ENCODE data around the gene KCNC4.
A peak's percentile ranks its signal among the peaks of the same experiment; 100 is the strongest.

Gene KCNC4

DNA sequence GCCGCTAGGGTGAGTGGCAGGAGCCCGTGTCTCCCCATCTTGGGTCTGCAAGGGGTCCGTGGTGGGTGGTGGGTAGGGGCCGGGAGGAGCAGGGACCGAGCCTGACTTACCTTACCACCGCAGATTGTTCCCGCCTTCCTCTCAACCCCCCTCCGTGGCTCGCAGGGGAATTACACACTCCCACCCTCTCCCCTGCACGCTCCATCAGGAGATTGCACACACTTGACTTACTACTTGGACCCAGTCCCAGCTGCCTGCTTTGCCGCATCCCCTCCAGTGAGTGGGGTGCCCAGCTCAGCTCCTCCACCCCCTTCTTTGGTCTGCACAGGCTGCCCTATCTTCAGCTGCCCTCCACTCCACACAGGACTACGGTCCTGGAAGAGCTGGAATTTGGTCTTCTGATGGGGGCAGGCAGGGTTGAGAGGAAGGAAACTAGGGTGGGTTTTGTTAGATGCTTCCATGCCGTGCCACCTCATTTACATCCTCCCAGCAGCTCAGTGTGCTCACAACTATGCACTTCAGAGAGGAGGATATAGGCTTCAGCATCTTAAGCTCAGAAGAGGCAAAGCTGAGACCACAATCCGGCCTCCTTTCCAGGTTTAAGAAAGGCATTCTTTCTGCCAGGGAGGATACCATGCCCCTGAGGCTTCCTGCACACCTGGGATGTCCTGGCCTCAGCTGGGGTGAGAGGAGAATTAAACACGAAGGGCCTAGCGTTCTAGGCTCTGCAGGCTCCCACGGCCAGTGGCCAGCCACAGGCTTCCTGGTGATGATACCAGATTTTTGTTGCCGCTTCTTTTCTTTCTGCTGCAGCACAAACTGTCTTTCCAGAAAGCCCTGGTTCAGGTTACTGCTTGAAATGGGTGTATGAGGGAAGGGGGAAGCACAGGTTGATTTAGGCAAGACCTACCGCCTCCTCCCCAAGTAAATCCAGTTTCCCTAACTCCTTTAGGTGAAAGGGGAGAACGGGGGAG lies 2.3 kb downstream of the KCNC4 start:
- H3K9me3 Mint-ChIP-seq, result no peaks in the 10 kb centered on the region
- peak overlapping the region; percentile 64 for H3K4me3 Mint-ChIP-seq
- CTCF ChIA-PET, result interaction anchor here (1.0 to 13.5 kb wide), 4 partner anchors 9 to 248 kb away, joined by 3 to 470 read pairs (median 4); partner anchors contain the start of gene RBM15
- peak overlapping the region; percentile 60 for H3K27ac Mint-ChIP-seq
- peaks cover 1% of the 10 kb centered on the region for H3K36me3 Mint-ChIP-seq
- H3K27me3 Mint-ChIP-seq, result peaks cover 31% of the 10 kb centered on the region
- no peak for DNase-seq
- peaks cover 37% of the 10 kb centered on the region for H3K4me1 Mint-ChIP-seq

DNA sequence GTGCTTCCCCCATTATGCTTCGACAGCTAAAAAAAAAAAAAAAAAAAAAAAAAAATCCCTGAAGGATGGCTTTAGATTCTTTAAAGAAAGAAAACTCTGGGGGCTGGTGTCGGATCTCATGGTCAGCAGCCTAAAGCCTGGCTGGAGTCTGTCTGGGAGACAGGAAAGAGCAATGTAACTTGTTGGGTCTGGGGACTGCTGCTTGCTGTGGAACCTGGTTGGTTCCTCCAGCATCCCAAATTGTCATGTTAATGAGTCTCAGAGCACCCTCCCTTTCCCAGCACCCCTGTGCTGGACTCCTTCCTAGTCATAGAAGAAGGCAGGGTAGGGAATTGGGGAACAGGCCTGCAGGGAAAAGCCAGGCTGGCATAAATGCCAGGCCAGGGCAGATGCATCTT lies 3.0 kb downstream of the KCNC4 start:
- peaks cover 32% of the 10 kb centered on the region for H3K4me1 Mint-ChIP-seq
- H3K27me3 Mint-ChIP-seq, result peaks cover 31% of the 10 kb centered on the region
- H3K4me3 Mint-ChIP-seq, result peak overlapping the region; percentile 48
- no peak for DNase-seq
- H3K36me3 Mint-ChIP-seq, result peaks cover 1% of the 10 kb centered on the region
- CTCF ChIA-PET, result interaction anchor here (1.0 to 13.5 kb wide), 4 partner anchors 100 to 247 kb away, joined by 3 to 470 read pairs (median 4); partner anchors contain the start of gene RBM15
- peak overlapping the region; percentile 70 for H3K27ac Mint-ChIP-seq
- no peaks in the 10 kb centered on the region for H3K9me3 Mint-ChIP-seq

DNA sequence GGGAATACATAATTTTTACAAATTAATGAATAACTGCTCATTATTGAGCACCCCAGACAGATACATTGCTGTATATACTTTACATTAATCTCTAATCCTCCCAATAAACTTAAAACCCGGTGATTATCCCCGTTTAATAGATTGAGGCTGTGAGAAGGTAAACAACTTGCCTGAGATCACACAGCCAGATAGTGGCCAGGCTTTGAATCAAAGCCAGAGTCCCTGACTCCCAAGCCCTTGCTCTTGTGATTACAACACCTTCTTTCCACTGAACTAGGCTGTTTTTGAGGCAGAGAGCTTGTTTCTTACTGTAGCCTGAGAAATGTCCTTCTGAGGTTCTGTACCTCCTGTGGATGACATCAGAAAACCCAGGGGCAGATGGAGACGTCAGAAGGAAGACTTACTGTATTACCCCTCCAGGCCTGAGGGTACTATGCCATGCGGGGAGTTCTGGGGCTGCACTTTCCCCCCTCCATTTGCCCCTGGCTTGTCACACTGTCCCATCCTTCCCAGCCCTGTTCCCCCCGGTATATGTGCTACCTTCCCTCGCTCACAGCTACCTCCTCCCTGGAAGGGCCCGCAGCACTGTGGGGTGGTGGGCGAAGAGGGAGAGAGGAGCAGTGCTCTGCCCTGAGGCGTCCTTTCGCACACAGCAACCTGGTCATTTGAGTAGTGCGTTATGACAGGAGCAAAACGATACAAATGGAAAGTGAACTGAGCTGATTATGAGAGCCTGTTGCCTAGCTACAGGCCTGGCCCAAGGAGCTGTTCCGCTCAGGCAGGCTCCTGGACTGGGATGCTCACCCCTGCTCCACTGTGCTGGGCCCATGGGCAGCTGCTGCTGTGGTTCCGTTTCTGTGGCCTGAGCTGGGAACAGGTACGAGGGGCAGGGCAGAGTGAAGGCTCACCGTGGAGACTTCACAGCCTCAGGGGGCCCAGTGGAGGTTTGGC lies 4.6 kb downstream of the KCNC4 start:
- DNase-seq, result no peak
- peaks cover 1% of the 10 kb centered on the region for H3K36me3 Mint-ChIP-seq
- H3K27me3 Mint-ChIP-seq, result peaks cover 31% of the 10 kb centered on the region
- peaks cover 18% of the 10 kb centered on the region for H3K4me1 Mint-ChIP-seq
- H3K27ac Mint-ChIP-seq, result peak overlapping the region; percentile 13
- CTCF ChIA-PET, result interaction anchor here (1.4 to 2.3 kb wide), 3 partner anchors 18 to 245 kb away, joined by 3 to 7 read pairs (median 5); no protein-coding TSS in a partner anchor
- no peaks in the 10 kb centered on the region for H3K9me3 Mint-ChIP-seq
- no peak overlapping the region for H3K4me3 Mint-ChIP-seq

DNA sequence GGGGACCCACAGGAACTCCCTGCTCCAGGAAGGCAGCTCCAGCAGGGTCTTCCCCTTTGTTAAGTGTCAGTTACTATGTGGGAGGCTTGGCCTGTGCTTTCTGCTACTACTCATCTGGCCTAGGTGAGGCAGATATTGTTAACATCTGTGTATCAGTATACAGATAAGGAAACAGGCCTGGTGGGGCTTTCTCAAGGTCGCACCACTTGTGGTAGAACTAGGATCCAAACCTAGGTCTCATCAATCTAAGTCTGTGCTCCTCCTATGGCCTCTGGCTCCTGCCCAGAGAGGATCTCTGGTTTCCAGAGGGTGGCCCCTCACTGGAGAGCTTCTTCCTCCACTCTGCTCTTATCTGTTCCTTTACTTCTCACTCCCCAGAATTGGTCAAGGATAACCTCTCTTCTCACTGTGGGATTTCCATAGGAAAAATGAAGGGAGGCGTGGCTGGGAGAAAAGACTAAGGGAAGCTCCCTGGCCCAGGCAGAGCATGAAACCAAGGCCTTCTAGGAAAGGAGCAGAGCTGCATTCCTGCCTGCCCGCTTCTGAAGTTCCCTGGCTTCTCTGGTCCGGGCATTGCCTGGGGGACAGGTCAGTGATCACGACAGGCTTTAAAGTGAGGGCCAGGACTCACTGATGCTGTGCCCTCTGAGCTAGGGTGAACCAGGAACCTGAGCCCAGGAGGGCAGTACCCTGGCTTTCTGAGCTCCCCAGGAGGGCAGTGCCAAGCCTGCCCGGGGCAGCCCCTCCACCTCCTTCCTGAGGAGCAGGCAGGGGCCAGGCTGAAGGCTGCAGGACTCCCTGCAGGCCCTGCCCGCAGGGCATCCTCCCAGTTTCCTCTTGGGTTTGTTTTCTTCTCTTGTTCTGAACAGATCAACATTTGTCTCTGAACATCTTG lies 5.8 kb downstream of the KCNC4 start:
- Mint-ChIP-seq H3K9me3 (no peaks in the 10 kb centered on the region), H3K4me1 (peaks cover 17% of the 10 kb centered on the region), H3K27ac (no peak overlapping the region), H3K27me3 (peaks cover 30% of the 10 kb centered on the region), H3K4me3 (no peak overlapping the region), H3K36me3 (peaks cover 1% of the 10 kb centered on the region)
- DNase-seq, result no peak
- CTCF ChIA-PET, result interaction anchor here (0.8 to 2.3 kb wide), 6 partner anchors 9 to 244 kb away, joined by 3 to 7 read pairs (median 4); no protein-coding TSS in a partner anchor

DNA sequence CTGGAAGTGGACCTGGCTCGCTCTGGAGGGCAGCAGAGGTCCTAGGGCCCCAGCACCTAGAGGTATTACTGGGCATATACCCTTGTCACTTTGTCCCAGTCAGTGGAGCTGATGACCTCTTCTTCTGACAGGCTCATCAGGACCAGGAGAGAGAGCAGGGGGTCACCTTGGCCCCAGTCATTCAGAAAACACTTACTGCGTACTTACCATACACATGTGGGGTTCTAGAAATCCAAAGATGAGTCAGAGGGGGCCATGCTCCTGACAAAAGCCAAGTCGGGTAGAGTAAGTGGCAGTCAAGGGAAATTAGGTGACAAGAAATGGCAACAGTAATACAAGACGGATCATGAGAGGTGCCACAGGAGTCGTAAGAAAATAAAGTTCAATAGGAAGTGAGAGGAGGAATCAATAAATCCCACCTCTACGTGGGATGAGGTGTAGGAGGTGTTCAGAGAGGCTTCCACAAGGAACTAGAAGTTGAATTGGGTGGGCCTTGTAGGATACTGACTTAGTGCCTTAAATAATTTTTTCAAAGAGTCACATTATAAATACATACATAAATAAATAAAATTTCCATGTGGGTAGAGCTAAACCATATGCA lies 6.8 kb downstream of the KCNC4 start:
- CTCF ChIA-PET, result interaction anchor here (1.4 to 1.6 kb wide), 2 partner anchors 14 to 243 kb away, joined by 4 to 5 read pairs; no protein-coding TSS in a partner anchor
- H3K4me3 Mint-ChIP-seq, result no peak overlapping the region
- H3K36me3 Mint-ChIP-seq, result peaks cover 1% of the 10 kb centered on the region
- peaks cover 12% of the 10 kb centered on the region for H3K4me1 Mint-ChIP-seq
- no peak overlapping the region for H3K27ac Mint-ChIP-seq
- H3K27me3 Mint-ChIP-seq, result peaks cover 19% of the 10 kb centered on the region
- DNase-seq, result no peak
- no peaks in the 10 kb centered on the region for H3K9me3 Mint-ChIP-seq

DNA sequence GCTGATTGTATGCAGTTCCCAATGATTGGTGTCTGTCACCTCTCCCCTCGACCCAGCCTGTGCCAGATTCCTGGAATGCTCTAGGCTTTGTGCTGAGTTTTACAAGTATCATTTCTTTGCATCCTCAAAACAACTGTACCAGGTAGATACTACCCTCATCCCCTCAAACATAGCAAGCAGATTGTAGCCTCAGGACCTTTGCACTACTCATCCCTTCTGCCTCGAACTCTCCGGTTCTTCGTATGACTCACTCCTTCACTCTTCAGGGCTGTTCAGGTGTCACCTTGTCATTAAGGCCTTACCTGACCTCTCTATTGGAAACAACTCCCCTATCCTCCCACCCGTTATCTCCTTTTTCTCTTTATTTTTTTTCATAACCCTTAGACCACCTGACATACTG lies 8.0 kb downstream of the KCNC4 start:
- Mint-ChIP-seq H3K4me1 (peaks cover 4% of the 10 kb centered on the region), H3K36me3 (peaks cover under 1% of the 10 kb centered on the region), H3K4me3 (no peak overlapping the region), H3K27me3 (peaks cover 7% of the 10 kb centered on the region), H3K27ac (no peak overlapping the region), H3K9me3 (no peaks in the 10 kb centered on the region)
- CTCF ChIA-PET, result no interaction called here
- DNase-seq, result no peak

DNA sequence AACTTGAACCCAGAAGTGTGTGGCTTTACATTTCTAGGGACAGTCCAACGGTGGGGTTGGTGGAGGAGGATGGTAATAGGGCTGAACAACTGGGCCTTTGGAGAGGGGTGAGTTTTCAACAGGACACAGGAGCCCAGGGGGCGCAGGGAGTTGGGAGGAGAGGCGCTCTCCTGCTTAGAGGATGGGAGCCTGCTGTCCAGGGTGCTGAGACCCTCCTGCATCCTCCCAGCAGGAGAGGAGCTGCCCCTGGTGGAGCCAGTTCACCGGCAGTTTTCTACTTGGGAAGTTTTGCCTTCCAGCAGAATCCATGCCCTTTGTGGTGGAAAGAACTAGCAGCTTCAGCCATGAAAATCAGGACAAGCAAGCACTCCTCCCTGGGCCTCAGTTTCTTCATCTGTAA lies 8.6 kb downstream of the KCNC4 start:
- Mint-ChIP-seq H3K4me3 (no peak overlapping the region), H3K9me3 (no peaks in the 10 kb centered on the region), H3K36me3 (no peaks in the 10 kb centered on the region), H3K27me3 (peaks cover 1% of the 10 kb centered on the region), H3K27ac (no peak overlapping the region), H3K4me1 (no peaks in the 10 kb centered on the region)
- CTCF ChIA-PET, result interaction anchor here (4.3 kb wide), 1 partner anchor 11 kb away, joined by 18 read pairs; no protein-coding TSS in a partner anchor
- DNase-seq, result no peak

DNA sequence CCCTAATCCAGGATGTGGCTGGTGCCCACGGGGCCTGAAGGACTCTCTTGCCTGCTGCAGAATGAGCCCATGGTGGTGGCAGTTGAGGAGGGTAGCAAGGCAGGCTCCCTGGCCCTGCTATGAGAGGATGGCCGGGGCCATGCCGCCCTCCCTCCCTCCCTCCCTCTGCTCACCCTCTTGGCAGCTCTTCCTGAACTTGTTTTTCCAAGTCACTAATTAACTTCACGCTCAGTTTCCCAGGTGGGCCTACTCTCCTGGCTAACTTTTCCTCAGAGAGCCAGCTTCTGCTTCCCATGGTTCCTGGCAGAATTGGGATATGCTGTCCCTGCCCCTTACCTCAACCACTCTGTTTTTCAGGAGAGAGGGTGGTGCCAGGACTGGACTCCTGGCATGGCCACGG lies 10.2 kb downstream of the KCNC4 start:
- H3K9me3 Mint-ChIP-seq, result no peaks in the 10 kb centered on the region
- H3K4me3 Mint-ChIP-seq, result no peak overlapping the region
- H3K36me3 Mint-ChIP-seq, result no peaks in the 10 kb centered on the region
- DNase-seq, result no peak
- no peaks in the 10 kb centered on the region for H3K4me1 Mint-ChIP-seq
- H3K27me3 Mint-ChIP-seq, result no peaks in the 10 kb centered on the region
- CTCF ChIA-PET, result interaction anchor here (1.1 to 4.3 kb wide), 2 partner anchors 13 to 275 kb away, joined by 3 to 18 read pairs; no protein-coding TSS in a partner anchor
- no peak overlapping the region for H3K27ac Mint-ChIP-seq

DNA sequence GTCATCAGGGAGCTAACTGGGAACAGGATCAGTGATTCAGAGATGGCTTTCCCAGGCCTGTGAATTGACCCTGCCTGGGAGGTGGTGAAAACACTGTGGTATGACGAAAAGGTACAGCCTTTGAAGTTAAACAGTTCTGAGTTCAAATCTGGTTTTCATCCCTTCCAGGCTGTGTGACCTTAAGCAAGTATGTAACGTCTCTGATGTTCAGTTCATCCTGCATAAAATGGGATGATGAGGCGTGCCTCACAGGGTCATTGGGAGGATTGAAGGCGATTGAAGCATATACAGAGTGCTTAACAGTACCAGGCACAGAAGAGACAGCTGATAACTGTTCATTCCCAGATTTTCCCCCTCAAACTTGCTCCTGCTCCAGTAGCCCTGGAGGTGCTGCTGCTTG lies 11.0 kb downstream of the KCNC4 start:
- CTCF ChIA-PET, result interaction anchor here (4.3 kb wide), 1 partner anchor 14 kb away, joined by 18 read pairs; no protein-coding TSS in a partner anchor
- H3K9me3 Mint-ChIP-seq, result no peaks in the 10 kb centered on the region
- DNase-seq, result no peak
- no peaks in the 10 kb centered on the region for H3K27me3 Mint-ChIP-seq
- H3K4me1 Mint-ChIP-seq, result no peaks in the 10 kb centered on the region
- no peak overlapping the region for H3K4me3 Mint-ChIP-seq
- no peaks in the 10 kb centered on the region for H3K36me3 Mint-ChIP-seq
- H3K27ac Mint-ChIP-seq, result no peak overlapping the region

DNA sequence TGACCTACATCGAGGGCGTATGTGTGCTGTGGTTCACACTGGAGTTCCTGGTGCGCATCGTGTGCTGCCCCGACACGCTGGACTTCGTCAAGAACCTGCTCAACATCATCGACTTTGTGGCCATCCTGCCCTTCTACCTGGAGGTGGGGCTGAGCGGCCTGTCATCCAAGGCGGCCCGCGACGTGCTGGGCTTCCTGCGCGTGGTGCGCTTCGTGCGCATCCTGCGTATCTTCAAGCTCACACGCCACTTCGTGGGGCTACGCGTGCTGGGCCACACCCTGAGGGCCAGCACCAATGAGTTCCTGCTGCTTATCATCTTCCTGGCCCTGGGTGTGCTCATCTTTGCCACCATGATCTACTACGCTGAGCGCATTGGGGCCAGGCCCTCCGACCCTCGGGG lies 13.0 kb downstream of the KCNC4 start:
- Mint-ChIP-seq H3K27ac (peak overlapping the region; percentile 50), H3K4me1 (no peaks in the 10 kb centered on the region), H3K36me3 (no peaks in the 10 kb centered on the region), H3K4me3 (no peak overlapping the region), H3K27me3 (no peaks in the 10 kb centered on the region), H3K9me3 (no peaks in the 10 kb centered on the region)
- CTCF ChIA-PET, result interaction anchor here (0.8 kb wide), 1 partner anchor 19 kb away, joined by 3 read pairs; no protein-coding TSS in a partner anchor
- no peak for DNase-seq

DNA sequence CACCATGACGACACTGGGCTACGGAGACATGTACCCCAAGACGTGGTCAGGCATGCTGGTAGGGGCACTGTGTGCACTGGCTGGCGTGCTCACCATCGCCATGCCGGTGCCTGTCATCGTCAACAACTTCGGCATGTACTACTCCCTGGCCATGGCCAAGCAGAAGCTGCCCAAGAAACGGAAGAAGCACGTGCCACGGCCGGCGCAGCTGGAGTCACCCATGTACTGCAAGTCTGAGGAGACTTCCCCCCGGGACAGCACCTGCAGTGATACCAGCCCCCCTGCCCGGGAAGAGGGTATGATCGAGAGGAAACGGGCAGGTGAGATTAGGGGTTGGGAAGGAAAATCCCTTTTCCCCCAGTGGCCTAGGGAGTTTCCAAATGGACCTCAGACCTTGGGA lies 13.5 kb downstream of the KCNC4 start:
- CTCF ChIA-PET, result interaction anchor here (0.6 kb wide), 1 partner anchor 248 kb away, joined by 3 read pairs; no protein-coding TSS in a partner anchor
- Mint-ChIP-seq H3K4me3 (no peak overlapping the region), H3K9me3 (no peaks in the 10 kb centered on the region)

DNA sequence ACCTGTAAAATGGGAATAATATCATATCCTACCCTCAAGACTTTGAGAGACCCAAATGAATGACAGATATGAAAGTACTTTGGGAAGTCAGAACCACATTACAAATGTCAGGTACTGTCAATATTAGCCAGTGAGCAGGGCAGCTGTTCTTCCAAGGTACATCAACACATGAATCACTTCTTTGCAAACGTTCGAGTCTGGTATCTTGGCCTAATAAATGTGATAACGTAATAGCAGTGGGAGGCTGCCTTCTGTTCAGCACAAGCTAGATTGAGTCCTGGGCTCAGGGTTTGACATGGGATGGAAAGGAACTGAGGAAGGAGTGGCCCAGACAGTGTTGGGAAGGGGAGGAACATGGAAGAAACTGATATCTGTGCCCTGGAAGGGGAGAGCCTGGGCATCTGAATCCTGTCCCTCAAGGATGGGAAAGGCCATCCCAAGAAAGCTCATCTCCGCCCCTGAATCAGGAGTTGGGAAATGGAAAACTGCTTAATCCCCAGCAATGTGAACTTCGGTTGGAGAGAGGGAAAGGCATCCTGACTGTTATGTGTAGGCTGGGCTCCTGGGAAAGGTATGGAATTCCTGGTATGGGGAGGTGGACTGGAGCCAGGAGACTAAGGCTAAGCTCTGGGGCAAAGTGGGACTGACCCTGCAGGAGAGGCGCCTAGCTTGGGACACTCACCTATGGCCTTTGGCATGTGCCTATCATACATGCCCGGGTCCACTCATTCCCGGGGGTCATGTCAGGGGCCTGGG lies 14.3 kb downstream of the KCNC4 start:
- no peaks in the 10 kb centered on the region for H3K36me3 Mint-ChIP-seq
- H3K9me3 Mint-ChIP-seq, result no peaks in the 10 kb centered on the region
- CTCF ChIA-PET, result interaction anchor here (0.6 kb wide), 1 partner anchor 247 kb away, joined by 3 read pairs; no protein-coding TSS in a partner anchor

More for the DNA sequence above, 13.5 kb downstream of the KCNC4 start:
- Mint-ChIP-seq H3K27ac (peak overlapping the region; percentile 50), H3K27me3 (no peaks in the 10 kb centered on the region), H3K4me1 (no peaks in the 10 kb centered on the region), H3K36me3 (no peaks in the 10 kb centered on the region)
- DNase-seq, result no peak

More for the DNA sequence above, 14.3 kb downstream of the KCNC4 start:
- DNase-seq, result no peak
- Mint-ChIP-seq H3K4me1 (no peaks in the 10 kb centered on the region), H3K27me3 (no peaks in the 10 kb centered on the region), H3K27ac (no peak overlapping the region), H3K4me3 (no peak overlapping the region)
